Left ventricle myocardium inferior (tissue), 1 donor: ENCODE results near the gene IGDCC3. TPM values are rescaled to one million over a fixed set of nuclear protein-coding genes. Genes with fewer than 3 reads are reported as not detected.
"Not testable (repeated sequence)": the region's sequence is repeated elsewhere in the genome, so short reads cannot be mapped to it uniquely, and the experiment has no call there.

Experiments
- DNase-seq: peaks from one replicate; pipeline ENCODE4 v3.0.0-alpha.2; 2020
- H3K27ac ChIP-seq: fragments of 200-600 bp; replicated peaks from 2 replicates; pipeline ENCODE4 v1.8.0; 2021
- H3K27me3 ChIP-seq: fragments of 200-600 bp; 2 replicates; pipeline ENCODE4 v1.8.0; 2021; ENCODE audit warnings: low read depth
- H3K36me3 ChIP-seq: fragments of 200-600 bp; 2 replicates; pipeline ENCODE4 v1.8.0; 2021
- H3K4me1 ChIP-seq: fragments of 200-600 bp; 2 replicates; pipeline ENCODE4 v1.8.0; 2021
- H3K4me3 ChIP-seq: fragments of 200-600 bp; 2 replicates; pipeline ENCODE4 v1.8.0; 2021; ENCODE audit warnings: mild to moderate bottlenecking, moderate library complexity
- H3K9me3 ChIP-seq: fragments of 200-600 bp; replicated peaks from 2 replicates; pipeline ENCODE4 v1.8.0; 2021
- intact Hi-C: fragments of 100-400 bp; cut with micrococcal nuclease; formaldehyde crosslinking; loops from one replicate; pipeline ENCODE4 v1.11.0; 2022
- total RNA-seq: library from RNA; stranded (reverse); fragmentation: NEBNext Ultra II Directional; extraction: Animal tissue kit (Norgen Biotek cat#: 25700); gene quantifications from one replicate; pipeline ENCODE4 v1.2.1, GENCODE V29; 2021
- TF ChIP-seq, protein P1 (sequence below): fragments of 200-600 bp; IDR thresholded peaks from 2 replicates; pipeline ENCODE4 v1.8.0; 2021; ENCODE audit warnings: antibody characterized with exemption, mild to moderate bottlenecking, borderline replicate concordance
- donor health status: DM: no; HTN: yes; CAD: no; lungs with severe emphysema.

The IGDCC3 gene
- total RNA-seq, 1 donor from 2014 or later: 0.16 TPM

DNA sequence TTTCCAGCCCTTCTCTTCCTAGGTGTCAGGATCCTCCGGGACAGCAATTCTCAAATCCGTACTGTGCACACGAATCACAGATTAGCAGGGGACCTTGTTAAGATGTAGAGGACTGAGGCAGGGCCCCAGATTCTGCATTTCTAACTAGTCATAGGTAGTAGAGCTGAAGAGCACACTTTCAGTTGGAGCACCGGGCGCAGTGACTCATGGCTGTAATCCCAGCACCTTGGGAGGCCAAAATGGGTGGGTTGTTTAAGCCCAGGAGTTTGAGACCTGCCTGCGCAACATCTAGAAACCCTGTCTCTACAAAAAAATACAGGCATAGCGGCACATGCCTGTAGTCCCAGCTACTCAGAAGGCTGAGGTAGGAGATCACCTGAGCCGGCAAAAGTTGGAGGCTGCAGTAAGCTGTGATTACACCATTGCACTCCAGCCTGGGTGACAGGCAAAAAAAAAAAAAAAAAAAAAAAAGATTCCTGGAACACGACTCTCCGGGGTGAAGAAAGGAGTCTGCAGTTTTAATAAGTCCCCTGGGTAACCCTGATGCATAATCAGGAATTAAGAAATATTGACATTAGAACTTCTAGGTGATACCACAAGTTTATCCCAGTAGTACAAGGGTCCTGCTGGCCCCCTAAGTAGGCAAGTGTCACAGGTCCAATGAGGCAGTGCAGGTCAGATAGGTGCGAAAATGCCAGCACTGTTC lies 21.4 kb upstream of the IGDCC3 start:
- TF ChIP-seq, protein P1, sequence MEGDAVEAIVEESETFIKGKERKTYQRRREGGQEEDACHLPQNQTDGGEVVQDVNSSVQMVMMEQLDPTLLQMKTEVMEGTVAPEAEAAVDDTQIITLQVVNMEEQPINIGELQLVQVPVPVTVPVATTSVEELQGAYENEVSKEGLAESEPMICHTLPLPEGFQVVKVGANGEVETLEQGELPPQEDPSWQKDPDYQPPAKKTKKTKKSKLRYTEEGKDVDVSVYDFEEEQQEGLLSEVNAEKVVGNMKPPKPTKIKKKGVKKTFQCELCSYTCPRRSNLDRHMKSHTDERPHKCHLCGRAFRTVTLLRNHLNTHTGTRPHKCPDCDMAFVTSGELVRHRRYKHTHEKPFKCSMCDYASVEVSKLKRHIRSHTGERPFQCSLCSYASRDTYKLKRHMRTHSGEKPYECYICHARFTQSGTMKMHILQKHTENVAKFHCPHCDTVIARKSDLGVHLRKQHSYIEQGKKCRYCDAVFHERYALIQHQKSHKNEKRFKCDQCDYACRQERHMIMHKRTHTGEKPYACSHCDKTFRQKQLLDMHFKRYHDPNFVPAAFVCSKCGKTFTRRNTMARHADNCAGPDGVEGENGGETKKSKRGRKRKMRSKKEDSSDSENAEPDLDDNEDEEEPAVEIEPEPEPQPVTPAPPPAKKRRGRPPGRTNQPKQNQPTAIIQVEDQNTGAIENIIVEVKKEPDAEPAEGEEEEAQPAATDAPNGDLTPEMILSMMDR: no peak
- no peak overlapping the region for H3K4me3 ChIP-seq
- H3K9me3 ChIP-seq: no peaks in the 10 kb centered on the region
- H3K27ac ChIP-seq: no peak overlapping the region
- peaks cover 60% of the 10 kb centered on the region for H3K27me3 ChIP-seq
- DNase-seq: no peak
- H3K36me3 ChIP-seq: no peaks in the 10 kb centered on the region
- peaks cover 29% of the 10 kb centered on the region for H3K4me1 ChIP-seq
- intact Hi-C loops: no loop called here

DNA sequence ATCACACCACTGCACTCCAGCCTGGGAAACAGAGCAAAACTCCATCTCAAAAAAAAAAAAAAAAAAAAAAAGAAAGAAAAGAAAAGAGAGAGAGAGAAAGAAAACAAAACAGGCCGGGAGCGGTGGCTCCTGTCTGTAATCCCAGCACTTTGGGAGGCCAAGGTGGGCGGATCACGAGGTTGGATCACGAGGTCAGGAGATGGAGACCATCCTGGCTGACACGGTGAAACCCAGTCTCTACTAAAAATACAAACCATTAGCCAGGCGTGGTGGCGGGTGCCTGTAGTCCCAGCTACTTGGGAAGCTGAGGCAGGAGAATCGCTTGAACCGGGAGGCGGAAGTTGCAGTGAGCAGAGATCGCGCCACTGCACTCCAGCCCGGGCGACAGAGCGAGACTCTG lies 20.7 kb upstream of the IGDCC3 start:
- DNase-seq, H3K9me3 ChIP-seq, H3K27ac ChIP-seq, H3K36me3 ChIP-seq, H3K4me3 ChIP-seq, intact Hi-C loops: not testable (repeated sequence)
- Histone ChIP-seq H3K4me1 (peaks cover 29% of the 10 kb centered on the region), H3K27me3 (peaks cover 60% of the 10 kb centered on the region)

DNA sequence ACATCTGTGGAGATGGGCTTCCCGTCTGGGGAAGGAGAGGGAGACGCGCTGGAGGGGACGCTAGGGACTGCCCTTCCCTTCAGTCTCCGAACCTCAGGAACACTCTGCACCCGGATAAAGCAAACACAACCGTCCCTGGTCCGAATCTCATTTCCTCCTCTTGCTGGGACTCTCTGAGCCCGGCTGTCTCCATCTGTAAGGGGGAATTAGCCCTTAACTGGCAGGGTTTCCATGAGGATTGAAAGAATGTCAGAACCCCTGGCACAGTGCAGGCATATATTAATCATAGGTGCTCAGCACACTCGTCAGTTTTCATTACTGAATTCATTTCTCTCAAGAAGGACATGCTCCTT lies 19.1 kb upstream of the IGDCC3 start:
- Histone ChIP-seq H3K27me3 (peaks cover 60% of the 10 kb centered on the region), H3K4me1 (peaks cover 38% of the 10 kb centered on the region), H3K27ac (no peak overlapping the region), H3K4me3 (no peak overlapping the region), H3K9me3 (no peaks in the 10 kb centered on the region), H3K36me3 (no peaks in the 10 kb centered on the region)
- TF ChIP-seq, protein P1: no peak
- no peak for DNase-seq
- intact Hi-C loops: no loop called here

DNA sequence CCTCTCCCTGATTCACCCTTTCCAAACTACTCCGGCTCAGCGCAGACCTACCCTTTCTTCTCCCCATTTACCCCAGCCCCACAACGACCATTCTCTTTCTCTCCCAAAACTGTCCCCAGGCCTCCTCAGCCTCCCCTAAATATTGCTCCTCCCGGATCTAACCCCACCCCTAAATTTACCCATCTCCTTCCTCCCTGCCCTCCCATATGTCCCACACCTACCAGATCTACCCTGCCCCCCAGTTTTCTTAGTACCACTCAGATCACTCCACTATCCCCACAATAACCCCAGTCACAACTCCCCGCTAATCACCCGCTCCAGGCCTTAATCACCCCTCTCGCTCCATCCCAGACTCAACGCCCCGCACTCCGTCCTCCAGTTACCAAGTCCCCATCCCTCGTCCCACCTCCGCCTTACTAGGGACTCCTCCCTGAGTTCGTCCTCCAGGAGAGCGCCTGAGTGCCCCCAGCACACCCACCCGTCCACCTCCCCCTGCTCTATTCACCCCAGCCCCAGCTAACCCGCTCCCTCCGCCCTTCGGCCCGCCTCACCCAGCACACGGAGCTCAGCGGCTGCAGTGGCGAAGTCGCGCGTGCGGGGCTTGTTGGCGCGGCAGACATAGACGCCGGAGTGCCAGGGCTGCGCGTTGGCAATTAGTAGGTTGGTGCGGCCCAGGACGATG lies 18.6 kb upstream of the IGDCC3 start:
- Histone ChIP-seq H3K4me3 (peak overlapping the region; percentile 49), H3K4me1 (peaks cover 33% of the 10 kb centered on the region), H3K36me3 (no peaks in the 10 kb centered on the region), H3K27ac (no peak overlapping the region), H3K9me3 (no peaks in the 10 kb centered on the region), H3K27me3 (peaks cover 60% of the 10 kb centered on the region)
- TF ChIP-seq, protein P1: no peak
- no peak for DNase-seq
- intact Hi-C loops: no loop called here

DNA sequence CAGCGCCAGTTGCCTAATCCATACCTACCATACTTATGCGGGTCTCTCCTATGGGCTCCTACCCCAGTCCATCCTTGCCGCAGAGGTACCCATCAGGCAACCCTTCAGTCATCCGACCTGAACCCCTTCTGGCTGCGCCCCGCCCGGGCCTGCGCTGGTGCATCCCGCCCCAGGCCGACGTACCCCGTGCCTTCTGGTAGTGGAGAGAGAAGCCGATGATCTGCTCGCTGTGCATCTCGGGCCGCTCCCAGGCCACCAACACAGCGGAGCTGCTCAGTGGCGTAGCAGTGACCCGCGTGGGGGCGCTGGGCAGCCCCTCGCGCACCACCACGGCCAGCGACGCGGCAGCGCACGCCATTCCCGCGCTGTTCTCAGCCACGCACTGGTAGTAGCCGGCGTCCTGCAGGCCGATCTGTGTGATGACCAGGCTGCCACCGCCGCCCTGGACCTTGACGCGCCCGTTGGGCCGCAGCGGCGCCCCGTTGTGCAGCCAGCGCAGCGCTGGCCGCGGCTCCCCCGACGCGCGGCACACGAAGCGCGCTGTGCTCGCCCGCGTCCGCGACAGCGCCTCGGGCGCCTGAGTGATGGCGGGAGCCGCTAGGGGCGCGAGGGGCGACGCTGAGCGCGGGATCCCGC lies 17.9 kb upstream of the IGDCC3 start:
- Histone ChIP-seq H3K4me1 (peaks cover 26% of the 10 kb centered on the region), H3K4me3 (peak overlapping the region; percentile 49), H3K27ac (no peak overlapping the region), H3K9me3 (no peaks in the 10 kb centered on the region), H3K36me3 (no peaks in the 10 kb centered on the region), H3K27me3 (peaks cover 60% of the 10 kb centered on the region)
- no peak for DNase-seq
- intact Hi-C loops: no loop called here
- TF ChIP-seq, protein P1: no peak

DNA sequence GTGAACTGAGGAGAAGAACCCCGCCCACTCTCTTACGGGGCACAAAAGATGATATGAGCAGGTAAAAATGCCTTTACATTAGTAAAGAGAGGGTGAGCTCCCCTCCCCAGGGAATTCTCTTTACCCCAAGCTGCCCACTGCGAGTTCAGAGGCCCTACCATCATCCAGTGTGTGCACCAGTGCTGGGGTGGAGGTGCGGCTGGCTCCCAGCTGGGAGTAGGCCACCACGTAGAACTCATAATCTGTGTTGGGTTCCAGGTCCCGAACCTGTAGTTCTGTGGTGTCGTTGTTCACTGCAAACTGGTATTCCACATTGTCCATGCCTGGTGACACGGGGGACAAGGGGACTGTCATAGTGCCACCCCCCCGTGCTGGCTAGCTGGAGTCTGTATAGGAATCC lies 17.1 kb upstream of the IGDCC3 start:
- Histone ChIP-seq H3K9me3 (no peaks in the 10 kb centered on the region), H3K36me3 (no peaks in the 10 kb centered on the region), H3K27me3 (peaks cover 60% of the 10 kb centered on the region), H3K4me3 (no peak overlapping the region), H3K4me1 (peaks cover 20% of the 10 kb centered on the region), H3K27ac (no peak overlapping the region)
- TF ChIP-seq, protein P1: no peak
- intact Hi-C loops: no loop called here
- DNase-seq: no peak
